GM18870 (cell line): ENCODE measurements around the gene FAM171A1.

ENCODE experiments used
- ATAC-seq: cut with Tn5 transposase; IDR thresholded peaks from one replicate; pipeline ENCODE4 v1.9.1; 2021; ENCODE audit warnings: moderate library complexity; ENCODE audit not compliant: unreplicated experiment

The FAM171A1 gene

GRCh38 chr10:15182540-15183207, 188.4 kb downstream of the FAM171A1 start:
- no peak for ATAC-seq

- no peak for ATAC-seq
These were observed 189.4 kb downstream of the FAM171A1 start for GRCh38 chr10:15181576-15182156.

- ATAC-seq: no peak
These were observed 190.4 kb downstream of the FAM171A1 start for GRCh38 chr10:15180736-15181135.

GRCh38 chr10:15176269-15176668, 194.8 kb downstream of the FAM171A1 start:
- ATAC-seq: no peak

GRCh38 chr10:15175587-15175986, 195.5 kb downstream of the FAM171A1 start:
- no peak for ATAC-seq

- ATAC-seq: no peak
These were observed 198.7 kb downstream of the FAM171A1 start for GRCh38 chr10:15172306-15172840.

GRCh38 chr10:15169555-15170401, 201.3 kb downstream of the FAM171A1 start:
- no peak for ATAC-seq

- ATAC-seq: no peak
These were observed 202.1 kb downstream of the FAM171A1 start for GRCh38 chr10:15168786-15169554.

GRCh38 chr10:15168291-15168785, 202.8 kb downstream of the FAM171A1 start, which contains the start of gene NMT2:
TSS of gene NMT2 (minus strand) at chr10:15168693. CDS start at chr10:15168612, 81 bp downstream.
- ATAC-seq: peak; percentile 65

- peak; percentile 24 for ATAC-seq
These were observed 203.4 kb downstream of the FAM171A1 start for GRCh38 chr10:15167411-15168290.

GRCh38 chr10:15166325-15166724, 204.8 kb downstream of the FAM171A1 start:
- ATAC-seq: no peak

- ATAC-seq: no peak
These were observed 207.7 kb downstream of the FAM171A1 start for GRCh38 chr10:15163253-15163828.
